ENCODE measurements around the gene KCND3. TPM values are rescaled to one million over a fixed set of nuclear protein-coding genes. Genes with fewer than 3 reads are reported as not detected.

The KCND3 gene
- total and polyA plus RNA-seq, 2 experiments from 2014 or later: 0.10 to 0.18 TPM

DNA sequence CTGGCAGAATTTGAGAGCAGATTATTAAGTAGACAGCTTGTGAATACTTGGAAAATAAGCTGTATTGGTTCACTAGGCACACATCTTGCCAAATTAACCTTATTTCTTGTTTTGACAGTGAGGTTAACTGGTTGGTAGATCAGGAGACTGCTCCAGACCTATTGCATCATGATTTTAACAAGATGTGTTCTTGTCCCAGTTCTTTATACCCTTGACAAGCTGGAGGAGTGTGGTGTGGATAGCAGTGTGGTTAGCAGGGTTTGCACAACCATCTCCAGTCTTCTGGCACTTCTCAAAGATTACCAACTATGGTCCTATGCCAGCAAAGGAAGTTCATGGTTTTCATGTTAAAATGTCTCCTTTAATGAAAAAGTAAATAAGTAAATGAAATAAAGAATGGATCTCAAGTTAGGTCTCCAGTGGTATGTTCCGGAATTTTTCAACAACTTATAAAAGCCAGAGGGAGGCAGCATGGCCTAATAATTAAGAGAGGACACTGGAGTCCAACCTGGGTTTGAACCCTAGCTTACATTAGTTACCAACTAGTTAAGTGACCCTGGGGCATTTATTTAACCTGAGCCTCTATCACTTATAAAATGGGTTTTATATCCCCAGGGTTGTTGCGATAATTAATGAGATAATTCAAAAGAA lies 199.7 kb downstream of the KCND3 start:
- DNase-seq (ENCODE audit: low spot score): no peak
- H3K27me3 Mint-ChIP-seq (ENCODE audit: insufficient read depth, low read depth, poor library complexity): peaks cover 4% of the 10 kb centered on the region
- no peak for ATAC-seq
- Histone ChIP-seq H3K4me1 (ENCODE audit: insufficient read depth) (no peaks in the 10 kb centered on the region), H3F3A (replicated peaks; ENCODE audit: low read depth) (no peaks in the 10 kb centered on the region), H3K27ac (ENCODE audit: low read depth) (no peak overlapping the region), H3K36me3 (ENCODE audit: insufficient read depth) (no peaks in the 10 kb centered on the region), H3K79me2 (replicated peaks; ENCODE audit: insufficient read depth) (no peaks in the 10 kb centered on the region), H3K27me3 (ENCODE audit: insufficient read depth) (no peaks in the 10 kb centered on the region), H2AFZ (no peak overlapping the region), H3K9me2 (ENCODE audit: insufficient read depth) (no peaks in the 10 kb centered on the region; the same call in none of the 2 replicates), H3K4me3 (no peak overlapping the region), H4K20me1 (replicated peaks; ENCODE audit: insufficient read depth) (no peaks in the 10 kb centered on the region), H3K4me2 (no peak overlapping the region)
- no peaks in the 10 kb centered on the region for H3K9me3 Mint-ChIP-seq
- H3K4me3 Mint-ChIP-seq: no peak overlapping the region
- no peak overlapping the region for H3K27ac Mint-ChIP-seq
- TF ChIP-seq CTCF (conservative IDR thresholded peaks at IDR 0.05; ENCODE audit: low read depth in 2 of 2) (0 out of 4 replicates have a peak, but pooled peaks have one; percentile 13 to 18), STAT1 (IDR thresholded peaks at IDR 0.05; ENCODE audit: unreplicated experiment) (no peak), NANOG (IDR thresholded peaks at IDR 0.05; ENCODE audit: borderline replicate concordance) (no peak)
- H3K4me1 Mint-ChIP-seq: peaks cover 10% of the 10 kb centered on the region; the same call in 2 of the 3 replicates
- H3K36me3 Mint-ChIP-seq (ENCODE audit: low read depth): no peaks in the 10 kb centered on the region

DNA sequence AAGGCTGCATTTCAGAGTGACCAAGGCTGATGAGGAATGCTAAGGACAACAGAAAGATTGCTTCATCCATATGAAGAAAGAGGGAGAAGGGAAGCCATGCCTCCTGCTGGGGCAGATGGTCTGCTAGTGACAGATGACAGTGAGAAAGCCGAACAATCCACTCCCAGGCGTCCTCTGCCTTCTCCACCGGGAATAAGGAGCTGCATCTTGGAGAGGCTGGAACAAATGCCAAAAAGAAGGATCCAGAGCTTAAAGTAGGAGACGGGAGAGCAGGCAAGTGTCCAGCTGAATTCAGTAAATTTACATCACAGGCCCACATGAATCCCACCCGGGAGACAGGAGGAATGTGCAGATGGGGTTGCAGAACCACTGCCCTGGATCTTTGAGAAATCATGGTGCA lies 200.3 kb downstream of the KCND3 start:
- no peak overlapping the region for H3K27ac ChIP-seq (ENCODE audit: low read depth)
- no peaks in the 10 kb centered on the region for H3K4me1 ChIP-seq (ENCODE audit: insufficient read depth)
- Mint-ChIP-seq H3K27ac (no peak overlapping the region), H3K4me1 (peaks cover 10% of the 10 kb centered on the region; the same call in 2 of the 3 replicates), H3K4me3 (no peak overlapping the region), H3K27me3 (ENCODE audit: insufficient read depth, low read depth, poor library complexity) (peaks cover 1% of the 10 kb centered on the region), H3K9me3 (no peaks in the 10 kb centered on the region), H3K36me3 (ENCODE audit: low read depth) (no peaks in the 10 kb centered on the region)
- no peaks in the 10 kb centered on the region for H3K79me2 ChIP-seq (replicated peaks; ENCODE audit: insufficient read depth)
- TF ChIP-seq ZNF331 (CRISPR knock-in tag; IDR thresholded peaks at IDR 0.05; ENCODE audit: low read depth) (no peak), POLR2AphosphoS5 (IDR thresholded peaks at IDR 0.05; ENCODE audit: low read depth) (no peak), CTCF (conservative IDR thresholded peaks at IDR 0.05; ENCODE audit: low read depth in 2 of 2) (no peak)
- H4K20me1 ChIP-seq (replicated peaks; ENCODE audit: insufficient read depth): no peaks in the 10 kb centered on the region
- no peaks in the 10 kb centered on the region; the same call in none of the 2 replicates for H3K9me2 ChIP-seq (ENCODE audit: insufficient read depth)
- H3K4me3 ChIP-seq: no peak overlapping the region
- ATAC-seq (no peak), DNase-seq (ENCODE audit: low spot score) (no peak)
- H3K27me3 ChIP-seq (ENCODE audit: insufficient read depth): no peaks in the 10 kb centered on the region
- no peak overlapping the region for H3K4me2 ChIP-seq
- no peaks in the 10 kb centered on the region for H3F3A ChIP-seq (replicated peaks; ENCODE audit: low read depth)
- H2AFZ ChIP-seq: no peak overlapping the region
- H3K36me3 ChIP-seq (ENCODE audit: insufficient read depth): no peaks in the 10 kb centered on the region
